GM13976 (cell line): Measurements from ENCODE around the gene CENPU.

Source experiments
- DNase-seq: peaks from one replicate; pipeline ENCODE4 v3.0.0; 2012; ENCODE audit warnings: low spot score
- in situ Hi-C: fragments of 300-500 bp; cut with MboI; formaldehyde crosslinking; loops from one replicate; pipeline ENCODE4 v1.12.0; 2022; ENCODE audit warnings: low sequenced_read_pairs, mixed read lengths, inconsistent platforms; ENCODE audit not compliant: unreplicated experiment
- TF ChIP-seq, protein P1 (sequence below): IDR thresholded peaks from 2 replicates; pipeline ENCODE4 v1.5.1; 2012; ENCODE audit warnings: borderline replicate concordance, mild to moderate bottlenecking; ENCODE audit not compliant: insufficient read depth; ENCODE audit errors: extremely low read depth, missing control alignments, control extremely low read depth

CENPU gene

GRCh38 chr4:184771416-184771815, 37.5 kb upstream of the CENPU start:
- DNase-seq, result no peak
- TF ChIP-seq, protein P1, sequence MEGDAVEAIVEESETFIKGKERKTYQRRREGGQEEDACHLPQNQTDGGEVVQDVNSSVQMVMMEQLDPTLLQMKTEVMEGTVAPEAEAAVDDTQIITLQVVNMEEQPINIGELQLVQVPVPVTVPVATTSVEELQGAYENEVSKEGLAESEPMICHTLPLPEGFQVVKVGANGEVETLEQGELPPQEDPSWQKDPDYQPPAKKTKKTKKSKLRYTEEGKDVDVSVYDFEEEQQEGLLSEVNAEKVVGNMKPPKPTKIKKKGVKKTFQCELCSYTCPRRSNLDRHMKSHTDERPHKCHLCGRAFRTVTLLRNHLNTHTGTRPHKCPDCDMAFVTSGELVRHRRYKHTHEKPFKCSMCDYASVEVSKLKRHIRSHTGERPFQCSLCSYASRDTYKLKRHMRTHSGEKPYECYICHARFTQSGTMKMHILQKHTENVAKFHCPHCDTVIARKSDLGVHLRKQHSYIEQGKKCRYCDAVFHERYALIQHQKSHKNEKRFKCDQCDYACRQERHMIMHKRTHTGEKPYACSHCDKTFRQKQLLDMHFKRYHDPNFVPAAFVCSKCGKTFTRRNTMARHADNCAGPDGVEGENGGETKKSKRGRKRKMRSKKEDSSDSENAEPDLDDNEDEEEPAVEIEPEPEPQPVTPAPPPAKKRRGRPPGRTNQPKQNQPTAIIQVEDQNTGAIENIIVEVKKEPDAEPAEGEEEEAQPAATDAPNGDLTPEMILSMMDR, result no peak
- in situ Hi-C loops, result no loop called here

GRCh38 chr4:184769141-184769765, 35.4 kb upstream of the CENPU start:
- in situ Hi-C loops, result loop anchor here (10.0 kb wide), 1 partner anchor 206 kb away; no protein-coding TSS in a partner anchor
- TF ChIP-seq, protein P1, result no peak
- DNase-seq, result no peak

DNA sequence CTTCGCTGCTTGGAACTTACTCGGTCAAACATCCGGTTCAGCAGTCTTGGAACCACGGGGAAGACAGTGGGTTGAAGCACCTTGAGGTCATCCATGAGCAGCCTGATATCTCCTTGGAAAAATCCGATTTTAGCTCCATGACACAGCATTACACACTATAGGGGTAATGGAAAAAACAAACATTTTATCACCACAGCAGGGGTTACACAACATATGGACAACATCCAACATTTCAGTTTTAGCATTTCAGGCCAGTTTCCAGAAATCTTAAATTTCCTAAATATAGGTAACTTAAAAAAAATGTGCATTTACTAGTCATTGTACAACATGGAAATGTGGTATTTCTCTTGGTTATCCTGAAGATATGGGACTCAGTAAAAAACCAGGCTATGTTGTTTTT, 34.4 kb upstream of the CENPU start:
- in situ Hi-C loops, result loop anchor here (10.0 kb wide), 1 partner anchor 207 kb away; no protein-coding TSS in a partner anchor

GRCh38 chr4:184766446-184766845, 32.5 kb upstream of the CENPU start:
- in situ Hi-C loops, result loop anchor here (10.0 kb wide), 1 partner anchor 208 kb away; no protein-coding TSS in a partner anchor
- TF ChIP-seq, protein P1, result no peak
- no peak for DNase-seq

More for the DNA sequence above, 34.4 kb upstream of the CENPU start:
- DNase-seq, result no peak
- TF ChIP-seq, protein P1, result no peak

GRCh38 chr4:184765473-184766340, 31.8 kb upstream of the CENPU start:
- DNase-seq, result no peak
- TF ChIP-seq, protein P1, result no peak
- in situ Hi-C loops, result loop anchor here (10.0 kb wide), 1 partner anchor 209 kb away; no protein-coding TSS in a partner anchor

- DNase-seq, result no peak
- in situ Hi-C loops, result loop anchor here (10.0 kb wide), 1 partner anchor 210 kb away; no protein-coding TSS in a partner anchor
- TF ChIP-seq, protein P1, result no peak
Measured at GRCh38 chr4:184764601-184765000, 30.7 kb upstream of the CENPU start.
